HEK293 (cell line): Measurements from ENCODE around the gene SNX15.
"Not testable (repeated sequence)": the region's sequence is repeated elsewhere in the genome, so short reads cannot be mapped to it uniquely, and the experiment has no call there.

Experiments
- CTCF ChIA-PET: fragments of 350-600 bp; formaldehyde crosslinking; extraction: SDS; loops from one replicate; lab custom pipeline; 2021; ENCODE audit warnings: antibody characterized with exemption; lab: Yijun Ruan, JAX
- POLR2A ChIA-PET: fragments of 300-600 bp; formaldehyde crosslinking; extraction: SDS; loops from one replicate; lab custom pipeline; 2020; ENCODE audit warnings: antibody characterized with exemption, inconsistent platforms; lab: Yijun Ruan, JAX
- H3K27ac ChIP-seq: fragments of 200-500 bp; sonication (Bioruptor generic); 2 replicates; pipeline ENCODE4 v1.5.1; 2014; ENCODE audit warnings: low read depth, low read length, control low read depth, inconsistent platforms; ENCODE audit errors: extremely low read depth
- H3K36me3 ChIP-seq, 2 experiments: fragments of 200-500 bp in 1 of 2; sonication (Bioruptor generic) in 1 of 2; 1 replicate in 1 of 2; 2 replicates in 1 of 2; pipeline ENCODE4 v1.5.1; 2014 to 2017; ENCODE audit warnings: inconsistent platforms in 2 of 2, low read length in 2 of 2; ENCODE audit not compliant: control insufficient read depth in 2 of 2, insufficient read depth in 1 of 2
- H3K4me1 ChIP-seq: fragments of 200-500 bp; sonication (Bioruptor generic); 2 replicates; pipeline ENCODE4 v1.5.1; 2014; ENCODE audit warnings: mild to moderate bottlenecking, low read length, inconsistent platforms; ENCODE audit not compliant: control insufficient read depth, insufficient read depth
- H3K4me3 ChIP-seq: 2 replicates; pipeline ENCODE4 v1.5.1; 2011; ENCODE audit warnings: low read depth, mild to moderate bottlenecking, control low read depth, low read length, moderate library complexity
- H3K9me3 ChIP-seq: fragments of 200-500 bp; sonication (Bioruptor generic); 2 replicates; pipeline ENCODE4 v1.5.1; 2014; ENCODE audit warnings: low read depth, low read length, inconsistent platforms; ENCODE audit not compliant: control insufficient read depth, insufficient read depth
- HOXA7 ChIP-seq: sonication (generic); formaldehyde crosslinking; IDR thresholded peaks from 2 replicates; pipeline ENCODE4 v1.8.1; 2022; ENCODE audit warnings: missing genetic modification reagents, borderline replicate concordance
- REST ChIP-seq: fragments of 450-650 bp; formaldehyde crosslinking; IDR thresholded peaks from 2 replicates; pipeline ENCODE4 v1.5.1; 2016; ENCODE audit warnings: missing biosample characterization, missing genetic modification characterization
- ZNF112 ChIP-seq: fragments of 450-650 bp; formaldehyde crosslinking; IDR thresholded peaks from 2 replicates; pipeline ENCODE4 v1.5.0; 2017; ENCODE audit warnings: missing biosample characterization, missing genetic modification characterization
- ZNF155 ChIP-seq: fragments of 450-650 bp; formaldehyde crosslinking; IDR thresholded peaks from 2 replicates; pipeline ENCODE4 v1.5.1; 2016; ENCODE audit warnings: missing biosample characterization, missing genetic modification characterization
- ZNF174 ChIP-seq: fragments of 450-650 bp; formaldehyde crosslinking; IDR thresholded peaks from 2 replicates; pipeline ENCODE4 v1.5.0; 2017; ENCODE audit warnings: missing biosample characterization, mild to moderate bottlenecking, missing genetic modification characterization
- ZNF501 ChIP-seq: fragments of 450-650 bp; formaldehyde crosslinking; IDR thresholded peaks from 2 replicates; pipeline ENCODE4 v1.5.1; 2016; ENCODE audit warnings: missing biosample characterization, missing genetic modification characterization
- ZNF654 ChIP-seq: fragments of 450-650 bp; formaldehyde crosslinking; IDR thresholded peaks from 2 replicates; pipeline ENCODE4 v1.5.1; 2016; ENCODE audit warnings: low read depth, missing biosample characterization, missing genetic modification characterization
- ZNF76 ChIP-seq: fragments of 450-650 bp; formaldehyde crosslinking; IDR thresholded peaks from 2 replicates; pipeline ENCODE4; 2016; ENCODE audit warnings: low read depth, missing biosample characterization, missing genetic modification characterization, borderline replicate concordance
- TF ChIP-seq, protein P1 (sequence below): fragments of 450-650 bp; formaldehyde crosslinking; IDR thresholded peaks from 2 replicates; pipeline ENCODE4 v1.5.1; 2016; ENCODE audit warnings: missing biosample characterization, missing genetic modification characterization
- TF ChIP-seq, protein P2 (sequence below): fragments of 450-650 bp; formaldehyde crosslinking; optimal IDR thresholded peaks from 2 replicates; pipeline ENCODE3; 2016; ENCODE audit warnings: missing biosample characterization, mild to moderate bottlenecking, missing genetic modification characterization

Gene SNX15

GRCh38 chr11:65019824-65020223 is 7.4 kb upstream of the SNX15 start:
- H3K36me3 ChIP-seq, result peaks cover 0 to 54% of the 10 kb centered on the region in 2 experiments; a peak in 2 of 3 replicates
- H3K27ac ChIP-seq, result no peak overlapping the region
- CTCF ChIA-PET, result no interaction called here
- no peaks in the 10 kb centered on the region for H3K9me3 ChIP-seq
- POLR2A ChIA-PET, result no interaction called here
- no peak overlapping the region for H3K4me3 ChIP-seq
- no peaks in the 10 kb centered on the region for H3K4me1 ChIP-seq
- TF ChIP-seq, protein P1, sequence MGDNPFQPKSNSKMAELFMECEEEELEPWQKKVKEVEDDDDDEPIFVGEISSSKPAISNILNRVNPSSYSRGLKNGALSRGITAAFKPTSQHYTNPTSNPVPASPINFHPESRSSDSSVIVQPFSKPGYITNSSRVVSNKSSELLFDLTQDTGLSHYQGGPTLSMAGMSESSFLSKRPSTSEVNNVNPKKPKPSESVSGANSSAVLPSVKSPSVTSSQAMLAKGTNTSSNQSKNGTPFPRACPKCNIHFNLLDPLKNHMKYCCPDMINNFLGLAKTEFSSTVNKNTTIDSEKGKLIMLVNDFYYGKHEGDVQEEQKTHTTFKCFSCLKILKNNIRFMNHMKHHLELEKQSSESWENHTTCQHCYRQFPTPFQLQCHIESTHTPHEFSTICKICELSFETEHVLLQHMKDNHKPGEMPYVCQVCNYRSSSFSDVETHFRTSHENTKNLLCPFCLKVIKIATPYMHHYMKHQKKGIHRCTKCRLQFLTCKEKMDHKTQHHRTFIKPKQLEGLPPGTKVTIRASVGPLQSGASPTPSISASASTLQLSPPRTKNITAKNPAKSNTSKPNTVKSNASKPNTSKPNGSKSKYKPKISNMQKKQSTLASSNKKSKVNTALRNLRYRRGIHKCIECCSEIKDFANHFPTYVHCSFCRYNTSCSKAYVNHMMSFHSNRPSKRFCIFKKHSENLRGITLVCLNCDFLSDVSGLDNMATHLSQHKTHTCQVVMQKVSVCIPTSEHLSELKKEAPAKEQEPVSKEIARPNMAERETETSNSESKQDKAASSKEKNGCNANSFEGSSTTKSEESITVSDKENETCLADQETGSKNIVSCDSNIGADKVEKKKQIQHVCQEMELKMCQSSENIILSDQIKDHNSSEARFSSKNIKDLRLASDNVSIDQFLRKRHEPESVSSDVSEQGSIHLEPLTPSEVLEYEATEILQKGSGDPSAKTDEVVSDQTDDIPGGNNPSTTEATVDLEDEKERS (tag by site-specific recombination), result no peak
- TF ChIP-seq ZNF155 (tag by site-specific recombination) (no peak), HOXA7 (CRISPR knock-in tag) (no peak), REST (peak; percentile 37; the same call in 1 of the 2 replicates), ZNF76 (tag by site-specific recombination) (no peak)

GRCh38 chr11:65021003-65021402 is 6.2 kb upstream of the SNX15 start:
- H3K4me1 ChIP-seq, result no peaks in the 10 kb centered on the region
- CTCF ChIA-PET, result no interaction called here
- no peak for TF ChIP-seq ZNF501 (tag by site-specific recombination)
- TF ChIP-seq, all 188 proteins: peak for 0
- Histone ChIP-seq H3K9me3 (no peaks in the 10 kb centered on the region), H3K27ac (no peak overlapping the region), H3K4me3 (no peak overlapping the region), H3K36me3 (peaks cover 0 to 54% of the 10 kb centered on the region in 2 experiments; a peak in 2 of 3 replicates)
- POLR2A ChIA-PET, result no interaction called here

DNA sequence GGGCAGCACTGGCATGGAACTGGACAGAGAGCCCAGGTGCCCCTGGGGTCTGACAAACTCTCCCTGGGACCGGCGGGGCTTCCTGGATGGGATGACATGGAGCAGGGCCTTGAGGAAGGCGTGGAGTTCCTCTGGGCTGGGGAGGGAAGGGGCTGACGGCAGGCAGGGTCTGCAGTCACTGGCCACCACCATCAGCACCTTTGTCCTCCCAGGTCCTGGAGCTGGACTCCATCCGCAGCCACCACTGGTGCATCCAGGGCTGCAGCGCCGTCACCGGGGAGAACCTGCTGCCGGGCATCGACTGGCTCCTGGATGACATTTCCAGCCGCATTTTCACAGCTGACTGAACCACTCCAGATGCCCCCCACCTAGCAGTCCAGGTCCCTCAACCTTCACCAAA is 5.7 kb upstream of the SNX15 start:
- TF ChIP-seq, protein P2, sequence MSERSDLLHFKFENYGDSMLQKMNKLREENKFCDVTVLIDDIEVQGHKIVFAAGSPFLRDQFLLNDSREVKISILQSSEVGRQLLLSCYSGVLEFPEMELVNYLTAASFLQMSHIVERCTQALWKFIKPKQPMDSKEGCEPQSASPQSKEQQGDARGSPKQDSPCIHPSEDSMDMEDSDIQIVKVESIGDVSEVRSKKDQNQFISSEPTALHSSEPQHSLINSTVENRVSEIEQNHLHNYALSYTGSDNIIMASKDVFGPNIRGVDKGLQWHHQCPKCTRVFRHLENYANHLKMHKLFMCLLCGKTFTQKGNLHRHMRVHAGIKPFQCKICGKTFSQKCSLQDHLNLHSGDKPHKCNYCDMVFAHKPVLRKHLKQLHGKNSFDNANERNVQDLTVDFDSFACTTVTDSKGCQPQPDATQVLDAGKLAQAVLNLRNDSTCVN (tag by site-specific recombination), result no peak
- TF ChIP-seq ZNF112, result no peak
- no peak for TF ChIP-seq ZNF174 (tag by site-specific recombination)
- TF ChIP-seq ZNF654 (tag by site-specific recombination), result no peak
- TF ChIP-seq, all 188 proteins: peak for 0
- Histone ChIP-seq H3K27ac (no peak overlapping the region), H3K9me3 (no peaks in the 10 kb centered on the region), H3K4me1 (no peaks in the 10 kb centered on the region), H3K4me3 (no peak overlapping the region), H3K36me3 (peaks cover 0 to 50% of the 10 kb centered on the region in 2 experiments; a peak in 2 of 3 replicates)
- POLR2A ChIA-PET, result interaction anchor here (1.3 kb wide), 1 partner anchor 8 kb away, joined by 3 read pairs; no protein-coding TSS in a partner anchor
- CTCF ChIA-PET, result interaction anchor here (0.6 kb wide), 1 partner anchor 1138 kb away, joined by 6 read pairs; no protein-coding TSS in a partner anchor

DNA sequence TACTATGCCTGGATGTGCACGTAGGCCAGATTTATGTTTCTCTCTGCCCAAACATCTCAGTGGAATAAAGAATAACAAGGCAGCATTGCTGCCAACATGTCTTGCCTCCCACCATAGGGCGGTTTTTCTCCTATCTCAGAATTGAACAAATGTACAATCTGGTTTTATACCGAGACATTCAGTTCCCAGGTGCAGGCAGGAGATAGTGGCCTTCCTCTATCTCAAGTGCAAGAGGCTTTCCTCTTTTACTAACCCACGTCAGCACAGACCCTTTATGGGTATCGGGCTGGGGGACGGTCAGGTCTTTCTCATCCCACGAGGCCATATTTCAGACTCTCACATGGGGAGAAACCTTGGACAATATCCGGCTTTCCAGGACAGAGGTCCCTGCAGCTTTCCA is 3.7 kb upstream of the SNX15 start:
- CTCF ChIA-PET, result interaction anchor here (0.6 kb wide), 1 partner anchor 135 kb away, joined by 3 read pairs; no protein-coding TSS in a partner anchor
- not testable (repeated sequence) for H3K9me3 ChIP-seq, H3K4me1 ChIP-seq, H3K27ac ChIP-seq, H3K4me3 ChIP-seq
- POLR2A ChIA-PET, result interaction anchor here (0.7 kb wide), 1 partner anchor 88 kb away, joined by 5 read pairs; the partner anchor contains the start of gene TM7SF2
- H3K36me3 ChIP-seq, result peaks cover 0 to 31% of the 10 kb centered on the region in 2 experiments; a peak in 2 of 3 replicates
